Activated CD4-positive, alpha-beta memory T cell treated with anti-CD3 and anti-CD28 coated beads for 36 hours (primary cell): ENCODE measurements around the gene SLC22A15. TPM values are rescaled to one million over a fixed set of nuclear protein-coding genes. Genes with fewer than 3 reads are reported as not detected.
"Not testable (repeated sequence)": the region's sequence is repeated elsewhere in the genome, so short reads cannot be mapped to it uniquely, and the experiment has no call there.

ENCODE experiments used
- CTCF ChIA-PET: fragments of 350-600 bp; sonication (Branson Sonifier 250); formaldehyde crosslinking; loops from one replicate; lab custom pipeline; 2021; ENCODE audit warnings: antibody characterized with exemption, inconsistent platforms; lab: Charles Lee
- POLR2A ChIA-PET: fragments of 350-600 bp; sonication (Branson Sonifier 250); formaldehyde crosslinking; loops from one replicate; lab custom pipeline; 2021; ENCODE audit warnings: antibody characterized with exemption; lab: Charles Lee
- DNase-seq: peaks from one replicate; pipeline ENCODE4 v3.0.0-alpha.2; 2020
- H3K27ac Mint-ChIP-seq: one replicate; pipeline ENCODE4 v1.8.0; 2021; ENCODE audit warnings: mixed read lengths
- H3K27me3 Mint-ChIP-seq: one replicate; pipeline ENCODE4 v1.8.0; 2021; ENCODE audit warnings: mixed read lengths
- H3K36me3 Mint-ChIP-seq: one replicate; pipeline ENCODE4 v1.8.0; 2021; ENCODE audit warnings: mixed read lengths
- H3K4me1 Mint-ChIP-seq: one replicate; pipeline ENCODE4 v1.8.0; 2021; ENCODE audit warnings: low read depth, mixed read lengths
- H3K4me3 Mint-ChIP-seq: one replicate; pipeline ENCODE4 v1.8.0; 2021; ENCODE audit warnings: mild to moderate bottlenecking, mixed read lengths
- H3K9me3 Mint-ChIP-seq: one replicate; pipeline ENCODE4 v1.8.0; 2021; ENCODE audit warnings: mixed read lengths
- intact Hi-C: fragments of 100-400 bp; cut with micrococcal nuclease; formaldehyde crosslinking; loops from one replicate; pipeline ENCODE4 v1.15.1; 2023
- total RNA-seq, 2 experiments: library from RNA; stranded (reverse); gene quantifications; one replicate each; pipeline ENCODE4 v1.2.3, GENCODE V29; 2021

Gene SLC22A15
- total RNA-seq, 2 experiments from 2014 or later, result 0.69 to 1.7 TPM

DNA sequence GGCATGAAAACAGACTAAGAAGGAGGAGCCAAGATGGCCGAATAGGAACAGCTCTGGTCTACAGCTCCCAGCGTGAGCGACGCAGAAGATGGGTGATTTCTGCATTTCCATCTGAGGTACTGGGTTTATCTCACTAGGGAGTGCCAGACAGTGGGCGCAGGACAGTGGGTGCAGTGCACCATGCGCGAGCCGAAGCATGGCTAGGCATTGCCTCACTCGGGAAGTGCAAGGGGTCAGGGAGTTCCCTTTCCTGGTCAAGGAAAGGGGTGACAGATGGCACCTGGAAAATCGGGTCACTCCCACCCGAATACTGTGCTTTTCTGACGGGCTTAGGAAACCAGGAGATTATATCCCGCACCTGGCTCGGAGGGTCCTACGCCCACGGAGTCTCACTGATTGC lies 75.6 kb downstream of the SLC22A15 start:
- CTCF ChIA-PET, DNase-seq, intact Hi-C loops, H3K36me3 Mint-ChIP-seq, H3K27ac Mint-ChIP-seq, H3K9me3 Mint-ChIP-seq, H3K4me3 Mint-ChIP-seq, H3K4me1 Mint-ChIP-seq, POLR2A ChIA-PET: not testable (repeated sequence)
- peaks cover 11% of the 10 kb centered on the region for H3K27me3 Mint-ChIP-seq

DNA sequence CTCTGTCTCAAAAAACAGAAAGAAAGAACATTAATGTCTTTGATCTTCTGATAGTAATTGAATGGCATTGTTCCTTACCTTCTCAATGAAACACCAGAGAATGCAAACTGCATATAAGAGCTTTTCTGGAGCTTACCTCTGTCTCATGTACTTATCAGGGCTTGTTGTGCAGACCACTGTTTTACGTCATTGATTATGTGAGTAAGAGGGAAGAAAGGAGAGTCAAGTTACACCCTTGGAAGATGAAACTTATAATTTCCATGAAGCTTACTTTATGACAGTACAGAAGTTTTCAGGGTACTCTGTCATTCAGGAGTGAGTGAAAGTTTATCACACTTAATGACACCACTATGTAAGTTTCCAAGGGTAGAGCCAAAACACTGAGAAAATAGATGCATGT lies 85.9 kb downstream of the SLC22A15 start:
- Mint-ChIP-seq H3K36me3 (no peaks in the 10 kb centered on the region), H3K27me3 (no peaks in the 10 kb centered on the region), H3K4me1 (no peaks in the 10 kb centered on the region), H3K9me3 (peaks cover 19% of the 10 kb centered on the region), H3K27ac (no peak overlapping the region), H3K4me3 (no peak overlapping the region)
- ChIA-PET CTCF (no interaction called here), POLR2A (interaction anchor here (0.6 kb wide), 1 partner anchor 48 kb away, joined by 4 read pairs; no protein-coding TSS in a partner anchor)
- no peak for DNase-seq
- intact Hi-C loops, result no loop called here

DNA sequence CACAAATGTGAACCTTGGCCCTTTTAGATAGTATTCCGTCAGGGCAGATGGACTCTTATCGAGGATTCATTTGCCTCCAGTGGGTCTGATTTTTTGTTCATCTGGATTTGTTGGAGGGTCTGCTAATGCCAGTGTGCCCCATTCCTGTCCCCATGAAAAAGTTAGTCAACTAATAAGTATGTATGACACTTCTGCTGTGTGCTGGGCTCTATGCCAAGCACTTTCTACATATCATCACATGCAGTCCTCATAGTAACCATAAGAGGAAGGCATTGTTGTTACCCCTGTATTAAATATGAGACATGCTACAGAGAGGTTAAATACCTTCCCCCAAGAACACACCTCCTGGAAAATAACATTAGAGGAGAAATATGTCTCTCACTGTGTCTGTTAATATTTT lies 88.3 kb downstream of the SLC22A15 start:
- no peaks in the 10 kb centered on the region for H3K36me3 Mint-ChIP-seq

DNA sequence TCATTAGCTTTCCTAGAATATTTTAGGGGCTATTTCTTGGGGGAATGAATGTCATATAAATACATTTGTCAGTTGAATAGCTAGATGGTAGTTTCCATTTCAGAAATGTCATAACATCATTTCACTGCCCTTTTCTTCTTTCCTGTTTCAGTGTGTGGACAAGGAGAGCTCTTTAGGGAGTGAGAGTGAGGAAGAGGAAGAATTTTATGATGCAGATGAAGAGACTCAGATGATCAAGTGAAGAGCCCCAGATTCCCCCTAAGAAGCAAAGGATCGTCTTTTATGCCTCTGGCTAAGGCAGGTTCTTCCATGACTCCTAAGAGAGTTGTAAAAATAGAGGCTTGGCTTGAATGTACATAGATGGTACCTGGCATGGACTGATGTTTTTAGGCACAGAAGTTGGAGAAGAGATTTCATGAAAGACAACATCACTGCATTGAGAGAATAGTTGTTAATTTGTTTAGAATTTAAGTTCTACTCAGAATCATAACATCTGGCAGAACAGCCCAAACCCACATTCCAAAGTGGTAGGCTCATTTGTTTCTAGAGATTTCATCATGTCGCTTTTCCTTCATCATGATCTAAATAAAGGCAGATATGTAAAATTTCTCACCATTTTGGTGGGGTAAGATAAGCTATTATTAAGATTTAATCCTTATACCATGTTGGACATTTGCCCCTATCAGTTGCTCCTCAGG lies 90.7 kb downstream of the SLC22A15 start:
- intact Hi-C loops, result no loop called here
- H3K9me3 Mint-ChIP-seq, result no peaks in the 10 kb centered on the region
- CTCF ChIA-PET, result no interaction called here
- POLR2A ChIA-PET, result no interaction called here
- no peaks in the 10 kb centered on the region for H3K4me1 Mint-ChIP-seq
- no peak for DNase-seq
- no peak overlapping the region for H3K27ac Mint-ChIP-seq
- no peak overlapping the region for H3K4me3 Mint-ChIP-seq
- no peaks in the 10 kb centered on the region for H3K36me3 Mint-ChIP-seq
- H3K27me3 Mint-ChIP-seq, result peaks cover 4% of the 10 kb centered on the region

More for the DNA sequence above, 88.3 kb downstream of the SLC22A15 start:
- peaks cover 4% of the 10 kb centered on the region for H3K27me3 Mint-ChIP-seq
- no peak overlapping the region for H3K4me3 Mint-ChIP-seq
- H3K27ac Mint-ChIP-seq, result no peak overlapping the region
- peaks cover under 1% of the 10 kb centered on the region for H3K9me3 Mint-ChIP-seq
- DNase-seq, result no peak
- CTCF ChIA-PET, result no interaction called here
- intact Hi-C loops, result no loop called here
- no peaks in the 10 kb centered on the region for H3K4me1 Mint-ChIP-seq
- POLR2A ChIA-PET, result no interaction called here

DNA sequence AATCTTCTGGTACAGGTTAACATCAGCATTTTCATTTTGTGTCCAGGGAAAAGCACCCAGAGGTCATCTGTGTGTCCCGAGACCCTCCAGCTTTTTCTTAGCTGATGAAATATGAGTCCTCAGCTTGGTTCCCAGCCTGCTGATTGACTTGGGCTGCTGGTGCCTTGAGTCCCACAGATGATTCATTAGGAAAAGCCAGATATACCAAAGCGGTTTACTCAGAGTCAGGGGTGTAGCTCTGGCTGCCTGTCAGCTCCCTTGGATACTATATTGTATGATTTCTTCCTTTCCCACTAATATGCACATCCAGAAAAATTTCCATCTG lies 91.2 kb downstream of the SLC22A15 start:
- ChIA-PET CTCF (no interaction called here), POLR2A (no interaction called here)
- Mint-ChIP-seq H3K9me3 (no peaks in the 10 kb centered on the region), H3K4me1 (no peaks in the 10 kb centered on the region), H3K27me3 (peaks cover 4% of the 10 kb centered on the region), H3K27ac (no peak overlapping the region), H3K4me3 (no peak overlapping the region), H3K36me3 (no peaks in the 10 kb centered on the region)
- no peak for DNase-seq
- intact Hi-C loops, result no loop called here

DNA sequence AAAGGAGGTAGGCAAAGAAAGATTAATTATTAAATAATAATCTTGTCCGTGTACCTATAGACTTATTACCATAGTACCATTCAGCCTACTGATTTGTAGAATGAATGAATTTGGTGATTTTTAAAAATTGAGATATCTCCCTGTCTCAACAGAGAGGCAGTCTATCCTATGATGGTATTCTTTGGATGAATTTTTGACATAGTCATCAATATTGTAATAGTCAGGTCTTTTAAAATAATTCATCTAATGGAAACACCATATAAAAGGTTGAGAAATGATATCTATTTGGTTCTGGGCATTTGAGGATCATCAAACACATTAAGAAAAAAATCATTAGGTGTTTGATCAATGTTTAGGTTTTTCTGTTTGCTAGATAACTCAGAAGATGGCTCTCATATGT lies 99.3 kb downstream of the SLC22A15 start:
- H3K27me3 Mint-ChIP-seq, result no peaks in the 10 kb centered on the region

DNA sequence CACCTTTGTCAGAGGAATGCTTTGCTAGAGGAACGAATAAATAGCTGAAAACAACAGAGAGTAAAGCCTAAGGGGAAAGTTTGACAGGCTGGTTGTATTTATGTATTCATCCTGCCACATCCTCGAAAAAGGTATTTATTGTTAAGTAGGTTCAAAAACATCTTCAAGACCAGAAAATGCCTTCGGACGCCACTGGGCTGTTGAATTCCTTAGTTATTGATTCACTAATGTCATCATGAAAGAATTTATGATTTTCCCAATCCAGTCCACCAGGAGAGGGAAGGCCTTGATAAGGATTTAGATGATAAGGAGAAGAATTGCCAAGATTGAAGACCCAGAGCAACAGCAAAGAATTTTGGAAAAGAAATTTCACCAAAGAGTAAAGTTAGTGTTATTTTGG lies 99.7 kb downstream of the SLC22A15 start:
- Mint-ChIP-seq H3K36me3 (no peaks in the 10 kb centered on the region), H3K27me3 (no peaks in the 10 kb centered on the region), H3K4me3 (no peak overlapping the region), H3K27ac (no peak overlapping the region), H3K9me3 (no peaks in the 10 kb centered on the region), H3K4me1 (no peaks in the 10 kb centered on the region)
- no peak for DNase-seq
- ChIA-PET POLR2A (no interaction called here), CTCF (no interaction called here)
- intact Hi-C loops, result no loop called here

More for the DNA sequence above, 99.3 kb downstream of the SLC22A15 start:
- H3K4me1 Mint-ChIP-seq, result no peaks in the 10 kb centered on the region
- CTCF ChIA-PET, result no interaction called here
- no peak overlapping the region for H3K27ac Mint-ChIP-seq
- POLR2A ChIA-PET, result no interaction called here
- H3K4me3 Mint-ChIP-seq, result no peak overlapping the region
- no peaks in the 10 kb centered on the region for H3K9me3 Mint-ChIP-seq
- intact Hi-C loops, result no loop called here
- no peaks in the 10 kb centered on the region for H3K36me3 Mint-ChIP-seq
- DNase-seq, result no peak

DNA sequence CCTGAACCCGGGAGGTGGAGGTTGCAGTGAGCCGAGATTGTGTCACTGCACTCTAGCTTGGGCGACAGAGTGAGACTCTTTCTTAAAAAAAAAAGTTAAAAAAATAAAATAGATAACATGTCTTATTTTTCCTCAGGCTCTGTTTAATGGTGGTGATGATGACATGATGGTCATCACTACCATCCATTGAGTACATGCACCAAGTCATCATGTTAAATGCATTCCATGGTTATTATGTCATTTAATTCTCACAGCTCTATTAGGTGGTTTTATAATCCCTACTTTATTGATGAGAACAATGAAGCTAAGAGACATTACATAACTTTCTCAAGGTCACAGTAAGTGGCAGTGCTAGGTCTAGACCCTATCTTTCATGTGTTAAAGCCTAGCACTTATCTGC lies 100.5 kb downstream of the SLC22A15 start:
- Mint-ChIP-seq H3K27me3 (no peaks in the 10 kb centered on the region), H3K36me3 (no peaks in the 10 kb centered on the region), H3K4me1 (no peaks in the 10 kb centered on the region), H3K4me3 (no peak overlapping the region), H3K9me3 (no peaks in the 10 kb centered on the region), H3K27ac (no peak overlapping the region)
- intact Hi-C loops, result no loop called here
- no peak for DNase-seq
- ChIA-PET CTCF (no interaction called here), POLR2A (no interaction called here)

DNA sequence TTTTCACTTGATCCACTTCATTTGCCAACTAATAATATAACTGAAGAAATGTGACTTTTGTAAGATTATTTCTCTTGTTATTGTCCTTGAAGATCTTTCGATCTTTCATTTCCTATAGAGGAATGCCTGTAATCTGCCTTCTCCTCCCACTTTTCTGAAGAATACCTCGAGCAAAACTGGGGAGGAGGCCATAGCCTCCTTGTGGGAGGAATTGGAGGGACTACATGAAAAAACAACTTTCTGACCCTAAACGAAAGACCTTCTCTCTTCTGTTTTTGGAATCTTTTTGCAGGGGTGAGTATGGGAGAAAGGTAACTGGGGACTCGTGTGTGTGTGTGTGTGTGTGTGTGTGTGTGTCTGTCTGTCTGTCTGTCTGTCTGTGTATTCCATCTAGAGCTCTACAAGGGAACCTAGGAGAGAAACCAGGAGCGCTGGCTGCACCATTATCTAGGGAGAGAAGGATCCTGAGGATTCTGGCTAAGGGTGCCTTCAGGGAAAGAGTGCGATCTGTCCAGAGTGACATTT lies 102.4 kb downstream of the SLC22A15 start:
- CTCF ChIA-PET, result no interaction called here
- H3K4me1 Mint-ChIP-seq, result no peaks in the 10 kb centered on the region
- H3K27me3 Mint-ChIP-seq, result peaks cover 1% of the 10 kb centered on the region
- no peak for DNase-seq
- intact Hi-C loops, result no loop called here
- POLR2A ChIA-PET, result no interaction called here
- H3K36me3 Mint-ChIP-seq, result no peaks in the 10 kb centered on the region
- H3K4me3 Mint-ChIP-seq, result no peak overlapping the region
- no peaks in the 10 kb centered on the region for H3K9me3 Mint-ChIP-seq
- no peak overlapping the region for H3K27ac Mint-ChIP-seq

DNA sequence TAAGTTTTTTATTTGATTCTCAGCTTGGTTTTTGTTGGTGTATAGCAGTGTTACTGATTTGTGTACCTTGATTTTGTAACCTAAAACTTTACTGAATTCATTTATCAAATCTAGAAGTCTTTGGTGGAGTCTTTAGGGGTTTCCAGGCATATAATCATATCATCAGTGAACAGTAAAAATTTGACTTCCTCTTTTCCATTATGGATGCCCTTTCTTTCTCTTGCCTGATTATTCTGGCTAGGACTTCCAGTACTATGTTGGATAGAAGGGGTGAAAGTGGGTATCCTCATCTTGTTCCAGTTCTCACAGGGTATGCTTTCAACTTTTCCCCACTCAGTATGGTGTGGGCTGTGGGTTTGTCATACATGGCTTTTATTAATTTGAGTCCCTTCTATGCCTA lies 111.3 kb downstream of the SLC22A15 start:
- H3K4me1 Mint-ChIP-seq, result no peaks in the 10 kb centered on the region
- ChIA-PET POLR2A (no interaction called here), CTCF (no interaction called here)
- DNase-seq, result no peak
- H3K9me3 Mint-ChIP-seq, result peaks cover 26% of the 10 kb centered on the region
- H3K27me3 Mint-ChIP-seq, result peaks cover 22% of the 10 kb centered on the region
- H3K27ac Mint-ChIP-seq, result no peak overlapping the region
- H3K4me3 Mint-ChIP-seq, result no peak overlapping the region
- H3K36me3 Mint-ChIP-seq, result peaks cover 10% of the 10 kb centered on the region
- intact Hi-C loops, result no loop called here

DNA sequence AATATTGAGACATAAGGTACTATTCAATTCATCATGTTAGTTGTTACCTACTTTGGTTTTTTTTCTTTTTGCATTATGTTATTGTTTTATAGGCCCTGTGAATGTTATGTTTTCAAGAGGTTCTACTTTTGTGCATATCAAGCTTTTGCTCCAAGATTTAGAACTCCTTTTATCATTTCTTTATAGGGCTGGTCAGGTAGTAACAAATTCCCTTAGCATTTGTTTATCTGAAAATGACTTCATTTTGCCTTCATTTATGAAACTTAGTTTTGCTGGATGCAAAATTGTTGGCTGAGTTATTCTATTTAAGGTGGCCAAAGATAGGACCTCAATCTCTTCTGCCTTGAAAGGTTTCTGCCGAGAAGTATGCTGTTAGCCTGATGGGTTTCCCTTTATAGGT lies 113.6 kb downstream of the SLC22A15 start:
- Mint-ChIP-seq H3K9me3 (peaks cover 26% of the 10 kb centered on the region), H3K4me3 (no peak overlapping the region), H3K4me1 (no peaks in the 10 kb centered on the region), H3K36me3 (peaks cover 10% of the 10 kb centered on the region), H3K27ac (no peak overlapping the region), H3K27me3 (peaks cover 22% of the 10 kb centered on the region)
- no peak for DNase-seq
- intact Hi-C loops, result no loop called here
- ChIA-PET POLR2A (no interaction called here), CTCF (no interaction called here)

DNA sequence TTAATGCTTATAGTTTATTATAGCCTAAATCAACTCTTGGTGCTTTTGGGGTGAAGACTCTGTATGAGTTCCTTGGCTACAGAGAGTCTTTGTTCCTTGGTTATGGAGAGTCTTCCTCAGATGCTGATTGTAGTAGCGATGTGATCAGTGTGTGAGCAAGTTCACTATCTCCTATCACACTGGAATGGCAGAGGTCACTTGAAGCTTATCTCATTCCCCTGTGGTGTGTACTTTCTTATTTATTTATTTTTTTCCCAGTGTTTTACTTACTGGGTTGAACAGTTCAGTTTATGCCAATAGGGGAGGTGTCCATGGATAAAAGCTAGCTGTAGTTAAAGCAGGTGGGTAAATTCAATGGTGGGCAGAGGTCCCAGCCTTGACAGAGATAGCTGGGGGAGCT lies 114.8 kb downstream of the SLC22A15 start:
- ChIA-PET CTCF (no interaction called here), POLR2A (no interaction called here)
- intact Hi-C loops, result no loop called here

DNA sequence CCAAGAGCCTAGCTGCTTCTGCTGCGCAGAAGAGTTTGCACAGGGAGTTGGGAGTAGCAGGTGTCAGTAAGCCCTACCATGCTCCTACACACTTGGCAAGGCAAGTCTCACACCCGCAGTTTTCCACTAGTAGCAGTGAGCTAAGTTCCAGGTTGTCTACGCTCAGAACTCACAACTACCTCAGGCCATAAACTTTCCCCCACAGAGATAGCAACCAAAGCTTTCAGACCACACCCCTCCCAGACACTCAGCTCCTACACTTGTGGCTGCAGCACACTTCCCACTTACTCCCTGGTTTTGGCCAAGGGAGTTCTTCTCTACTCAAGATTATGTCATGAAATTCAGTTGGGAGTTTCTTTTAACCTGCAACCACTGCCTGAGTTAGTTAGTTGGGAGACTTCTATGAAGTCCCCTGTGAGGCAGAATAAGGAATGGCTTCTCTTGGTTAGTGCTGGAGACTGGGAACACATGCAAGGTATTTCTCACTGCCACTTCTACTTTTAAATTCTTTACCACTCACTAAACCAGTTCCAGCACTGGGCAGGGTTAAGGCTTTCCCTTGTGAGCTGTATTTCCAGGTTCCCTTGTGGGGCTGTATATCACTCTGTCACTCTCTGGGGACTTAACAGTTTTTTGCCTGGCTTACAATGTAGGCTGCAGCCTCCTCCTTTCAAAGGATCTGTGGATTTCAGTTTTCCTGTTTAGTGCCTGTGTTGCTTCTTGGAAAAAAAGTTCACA lies 116.6 kb downstream of the SLC22A15 start:
- POLR2A ChIA-PET, result no interaction called here
- Mint-ChIP-seq H3K27me3 (peaks cover 22% of the 10 kb centered on the region), H3K4me3 (no peak overlapping the region), H3K27ac (no peak overlapping the region), H3K9me3 (peaks cover 35% of the 10 kb centered on the region), H3K4me1 (no peaks in the 10 kb centered on the region), H3K36me3 (peaks cover 13% of the 10 kb centered on the region)
- CTCF ChIA-PET, result no interaction called here
- intact Hi-C loops, result no loop called here
- no peak for DNase-seq

More for the DNA sequence above, 114.8 kb downstream of the SLC22A15 start:
- Mint-ChIP-seq H3K4me1 (no peaks in the 10 kb centered on the region), H3K9me3 (peaks cover 31% of the 10 kb centered on the region), H3K27me3 (peaks cover 21% of the 10 kb centered on the region), H3K36me3 (peaks cover 10% of the 10 kb centered on the region), H3K4me3 (no peak overlapping the region), H3K27ac (no peak overlapping the region)
- no peak for DNase-seq
